AG09309 (cell line): ENCODE data around the gene NCKAP1.

ENCODE experiments used
- DNase-seq: peaks from one replicate; pipeline ENCODE4 v3.0.0-alpha.2; 2010; ENCODE audit warnings: low read depth
- H3K4me3 ChIP-seq: 2 replicates; pipeline ENCODE4 v1.5.1; 2011; ENCODE audit warnings: mild to moderate bottlenecking, low read depth, low read length, moderate library complexity; ENCODE audit not compliant: control insufficient read depth
- CTCF ChIP-seq: IDR thresholded peaks from 2 replicates; pipeline ENCODE4 v1.5.1; 2011; ENCODE audit warnings: mild to moderate bottlenecking, low read depth, low read length, inconsistent platforms; ENCODE audit not compliant: insufficient read depth, control insufficient read depth; ENCODE audit errors: missing control alignments

Gene NCKAP1

GRCh38 chr2:182870227-182870626 lies 168.0 kb downstream of the NCKAP1 start:
- no peak overlapping the region for H3K4me3 ChIP-seq
- no peak for DNase-seq
- TF ChIP-seq CTCF = peak; percentile 24

DNA sequence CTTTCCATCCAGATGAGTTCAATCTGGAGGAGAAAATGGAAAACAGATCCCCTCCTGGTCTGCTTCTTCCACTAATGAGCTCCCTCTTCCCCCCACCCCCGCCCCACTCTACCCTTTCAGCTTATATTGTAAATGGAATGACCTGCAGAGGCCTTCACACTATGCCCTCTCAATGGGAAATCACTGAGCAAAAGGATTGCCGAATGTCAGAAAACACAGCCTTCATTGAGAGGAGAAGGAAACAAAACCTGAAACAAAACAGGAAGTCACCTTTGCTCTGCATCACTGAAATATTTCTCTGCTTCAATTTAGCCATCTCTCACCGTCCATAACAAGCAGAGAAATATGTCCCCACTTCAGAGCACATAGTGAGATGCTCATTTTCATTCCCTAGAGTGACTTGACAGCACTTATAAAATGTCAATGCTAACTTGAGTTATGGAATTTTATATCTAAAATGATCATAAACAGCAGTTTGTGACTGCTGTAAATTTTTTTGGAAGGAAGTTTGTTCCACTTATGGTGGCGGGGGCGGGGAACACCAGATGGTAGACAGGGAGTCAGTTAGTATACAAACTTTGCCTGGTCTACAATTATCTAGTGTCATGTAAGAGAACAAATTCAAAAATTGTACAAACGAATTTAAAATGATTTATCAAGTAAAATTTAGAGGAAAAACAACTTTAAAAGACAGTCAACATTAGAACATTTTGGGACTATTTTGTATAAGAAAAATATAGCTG lies 170.0 kb downstream of the NCKAP1 start:
- H3K4me3 ChIP-seq = no peak overlapping the region
- no peak for DNase-seq
- no peak for TF ChIP-seq CTCF

DNA sequence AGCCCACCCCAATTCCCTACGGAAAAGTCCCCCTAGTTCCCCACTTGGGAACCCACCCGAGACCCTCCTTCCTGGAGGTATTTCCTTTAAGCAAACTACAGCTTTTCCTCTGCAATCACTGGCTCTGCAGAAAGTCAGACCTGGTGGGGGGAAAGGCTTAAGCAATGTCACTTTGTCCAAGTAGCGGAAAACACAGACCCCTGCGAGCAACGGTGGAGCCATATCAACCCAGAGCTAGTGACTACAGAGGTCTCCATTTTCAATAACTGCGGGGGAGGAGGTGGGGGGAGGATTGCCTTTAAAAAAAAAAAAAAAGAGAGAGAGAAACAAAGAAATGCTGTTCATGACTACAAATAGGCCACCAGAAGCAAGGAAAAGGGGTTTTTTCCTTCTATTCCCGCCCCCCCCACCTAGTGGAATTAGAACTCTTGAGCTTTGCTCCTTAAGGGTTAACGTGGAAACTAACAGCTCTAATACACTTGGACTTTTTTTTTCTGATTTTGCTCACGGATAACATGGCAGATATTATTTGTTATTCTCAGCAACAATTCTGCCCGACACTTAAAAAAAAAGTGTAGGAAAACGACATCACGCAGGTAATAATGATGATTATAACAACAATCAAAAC lies 170.7 kb downstream of the NCKAP1 start:
- no peak for TF ChIP-seq CTCF
- DNase-seq = no peak
- peak overlapping the region; percentile 50 for H3K4me3 ChIP-seq

- DNase-seq = no peak
- H3K4me3 ChIP-seq = peak within 1 kb of the TSS; percentile 50
- no peak for TF ChIP-seq CTCF
Observed at GRCh38 chr2:182866461-182867406, 171.5 kb downstream of the NCKAP1 start, which contains the start of gene FRZB. TSS of gene FRZB (minus strand) at chr2:182866637. CDS start at chr2:182866552, 85 bp downstream.

DNA sequence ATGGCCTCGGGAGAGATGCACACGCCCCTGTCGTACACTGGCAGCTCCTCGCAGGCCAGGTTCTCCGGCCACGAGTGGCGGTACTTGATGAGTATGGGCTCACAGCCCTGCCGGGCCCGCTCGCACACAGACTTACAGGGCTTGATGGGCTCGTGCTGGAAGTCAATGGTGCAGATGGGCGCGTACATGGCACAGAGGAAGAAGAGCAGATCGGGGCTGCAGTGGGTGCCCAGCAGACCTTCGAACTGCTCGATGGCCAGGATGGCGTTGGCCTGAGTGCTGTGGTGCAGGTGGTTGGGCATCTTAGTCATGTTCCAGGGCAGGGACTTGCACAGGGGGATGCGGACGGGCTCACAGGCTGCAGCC lies 172.2 kb downstream of the NCKAP1 start:
- no peak for TF ChIP-seq CTCF
- peak overlapping the region; percentile 50 for H3K4me3 ChIP-seq
- DNase-seq = no peak

DNA sequence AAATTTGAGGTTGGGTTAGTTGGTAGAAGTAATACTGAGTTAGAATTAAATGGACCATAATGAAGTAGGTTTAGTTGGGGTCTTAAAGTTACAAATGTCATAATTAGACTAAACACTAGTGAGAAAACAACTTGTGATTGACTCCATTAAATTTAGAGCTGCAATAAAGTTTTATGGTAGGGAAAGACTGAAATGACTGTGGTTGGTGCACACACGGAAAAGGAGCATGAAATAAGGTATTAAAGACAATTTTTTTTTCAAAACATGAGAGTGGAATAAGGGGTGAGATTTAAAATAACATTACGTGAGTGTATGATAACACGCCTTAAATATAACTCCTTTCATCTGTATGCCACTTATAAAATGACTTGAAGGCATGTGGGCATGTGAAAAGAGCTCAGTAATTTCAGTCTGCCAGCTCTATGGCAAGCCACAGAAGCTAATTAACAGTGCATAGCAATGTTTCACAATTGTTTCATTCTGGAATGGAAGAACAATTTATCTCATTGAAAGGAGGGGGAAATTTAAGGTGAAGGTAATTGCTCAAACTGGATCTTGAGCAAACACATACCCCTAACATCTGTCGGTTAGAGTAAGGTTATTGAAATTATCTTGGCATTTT lies 173.2 kb downstream of the NCKAP1 start:
- no peak for TF ChIP-seq CTCF
- no peak for DNase-seq

More for the DNA sequence above, 173.2 kb downstream of the NCKAP1 start:
- H3K4me3 ChIP-seq = no peak overlapping the region
